Muscle of leg (tissue), 11 donors: Measurements from ENCODE around the gene CALHM5. TPM values are rescaled to one million over a fixed set of nuclear protein-coding genes. Genes with fewer than 3 reads are reported as not detected.
"Not testable (repeated sequence)": the region's sequence is repeated elsewhere in the genome, so short reads cannot be mapped to it uniquely, and the experiment has no call there.

Experiments
- DNase-seq: peaks from one replicate; pipeline ENCODE4 v3.0.0; 2013
- H3K27ac ChIP-seq: one replicate; pipeline ENCODE4 v1.5.1; 2013; ENCODE audit warnings: mild to moderate bottlenecking, low read length, control low read depth
- H3K27me3 ChIP-seq: one replicate; pipeline ENCODE4 v1.6.1; 2013; ENCODE audit warnings: low read length; ENCODE audit not compliant: control insufficient read depth, insufficient read depth
- H3K36me3 ChIP-seq: one replicate; pipeline ENCODE4 v1.6.1; 2013; ENCODE audit warnings: low read length; ENCODE audit not compliant: control insufficient read depth, insufficient read depth
- H3K4me1 ChIP-seq: one replicate; pipeline ENCODE4 v1.6.1; 2013; ENCODE audit warnings: low read length; ENCODE audit not compliant: control insufficient read depth, insufficient read depth
- H3K4me3 ChIP-seq: one replicate; pipeline ENCODE4 v1.5.1; 2013; ENCODE audit warnings: low read length, control low read depth
- H3K9me3 ChIP-seq: replicated peaks from 2 replicates; pipeline ENCODE4 v1.6.1; 2013; ENCODE audit warnings: low read depth, low read length; ENCODE audit not compliant: control insufficient read depth
- WGBS: methylation state at CpG from one replicate; pipeline ENCODE4 v1.1.5; 2013; ENCODE audit warnings: missing lambda C conversion rate; ENCODE audit not compliant: insufficient coverage; 5-methylcytosine and 5-hydroxymethylcytosine counted together
- polyA plus RNA-seq, 8 donors: library from polyadenylated mRNA; unstranded; fragments of 120-200 nt; gene quantifications; one replicate each; pipeline versions ENCODE4 v1.2.1 to v1.2.3, GENCODE V29; 2013; ENCODE audit warnings: inconsistent platforms in 1 of 8, low replicate concordance in 1 of 8; ENCODE audit not compliant: insufficient read length in 8 of 8, insufficient read depth in 1 of 8
- total RNA-seq: library from RNA; stranded (reverse); fragments of 120-200 nt; gene quantifications from one replicate; pipeline ENCODE4 v1.2.4, GENCODE V29; 2013

The CALHM5 gene
- total and polyA plus RNA-seq, 9 donors, result 1.9 to 4.1 (median 2.7) TPM

GRCh38 chr6:116472706-116473105, 38.7 kb upstream of the CALHM5 start:
- peak; percentile 60 for DNase-seq
- no peaks in the 10 kb centered on the region for H3K4me1 ChIP-seq
- H3K4me3 ChIP-seq, result no peak overlapping the region
- no peaks in the 10 kb centered on the region for H3K9me3 ChIP-seq
- H3K36me3 ChIP-seq, result no peaks in the 10 kb centered on the region
- no peaks in the 10 kb centered on the region for H3K27me3 ChIP-seq
- H3K27ac ChIP-seq, result no peak overlapping the region
- no CpG with 5 or more reads among the region's 3 CpGs for WGBS

- peak; percentile 48 for DNase-seq
- WGBS, result no CpG with 5 or more reads among the region's 1 CpG
Measured at GRCh38 chr6:116475141-116475540, 36.3 kb upstream of the CALHM5 start.

GRCh38 chr6:116476002-116476678, 35.3 kb upstream of the CALHM5 start:
- H3K4me3 ChIP-seq, result no peak overlapping the region
- no CpG with 5 or more reads among the region's 5 CpGs for WGBS
- no peak overlapping the region for H3K27ac ChIP-seq
- no peaks in the 10 kb centered on the region for H3K27me3 ChIP-seq
- H3K36me3 ChIP-seq, result no peaks in the 10 kb centered on the region
- no peaks in the 10 kb centered on the region for H3K4me1 ChIP-seq
- H3K9me3 ChIP-seq, result no peaks in the 10 kb centered on the region
- DNase-seq, result peak; percentile 33

More at GRCh38 chr6:116475141-116475540, 36.3 kb upstream of the CALHM5 start:
- Histone ChIP-seq H3K4me3 (no peak overlapping the region), H3K36me3 (no peaks in the 10 kb centered on the region), H3K27me3 (no peaks in the 10 kb centered on the region), H3K4me1 (no peaks in the 10 kb centered on the region), H3K9me3 (no peaks in the 10 kb centered on the region), H3K27ac (no peak overlapping the region)

GRCh38 chr6:116482780-116483179, 28.7 kb upstream of the CALHM5 start:
- Histone ChIP-seq H3K4me1 (no peaks in the 10 kb centered on the region), H3K27me3 (no peaks in the 10 kb centered on the region), H3K9me3 (no peaks in the 10 kb centered on the region), H3K4me3 (no peak overlapping the region), H3K36me3 (no peaks in the 10 kb centered on the region), H3K27ac (no peak overlapping the region)
- WGBS, result 67% methylated on average over 1 of the region's 1 CpG
- DNase-seq, result no peak

GRCh38 chr6:116483616-116484015, 27.8 kb upstream of the CALHM5 start:
- DNase-seq, result no peak
- Histone ChIP-seq H3K4me1 (no peaks in the 10 kb centered on the region), H3K27ac (no peak overlapping the region), H3K27me3 (no peaks in the 10 kb centered on the region), H3K9me3 (no peaks in the 10 kb centered on the region), H3K36me3 (no peaks in the 10 kb centered on the region), H3K4me3 (no peak overlapping the region)
- 80% methylated on average over 1 of the region's 2 CpGs for WGBS

- WGBS, result 13% methylated on average over 1 of the region's 5 CpGs
- peak; percentile 42 for DNase-seq
Measured at GRCh38 chr6:116485559-116486184, 25.8 kb upstream of the CALHM5 start.

GRCh38 chr6:116491610-116492330, 19.7 kb upstream of the CALHM5 start:
- H3K4me3 ChIP-seq, result no peak overlapping the region
- no peaks in the 10 kb centered on the region for H3K4me1 ChIP-seq
- no peak for DNase-seq
- no peaks in the 10 kb centered on the region for H3K9me3 ChIP-seq
- WGBS, result no CpG with 5 or more reads among the region's 1 CpG
- no peak overlapping the region for H3K27ac ChIP-seq
- H3K36me3 ChIP-seq, result no peaks in the 10 kb centered on the region
- no peaks in the 10 kb centered on the region for H3K27me3 ChIP-seq

More at GRCh38 chr6:116485559-116486184, 25.8 kb upstream of the CALHM5 start:
- no peaks in the 10 kb centered on the region for H3K4me1 ChIP-seq
- no peaks in the 10 kb centered on the region for H3K9me3 ChIP-seq
- no peak overlapping the region for H3K4me3 ChIP-seq
- H3K27me3 ChIP-seq, result no peaks in the 10 kb centered on the region
- H3K27ac ChIP-seq, result no peak overlapping the region
- H3K36me3 ChIP-seq, result no peaks in the 10 kb centered on the region

- H3K27me3 ChIP-seq, result no peaks in the 10 kb centered on the region
- DNase-seq, result no peak
- no peaks in the 10 kb centered on the region for H3K36me3 ChIP-seq
- H3K27ac ChIP-seq, result no peak overlapping the region
- H3K4me1 ChIP-seq, result no peaks in the 10 kb centered on the region
- no CpG with 5 or more reads among the region's 6 CpGs for WGBS
- H3K9me3 ChIP-seq, result no peaks in the 10 kb centered on the region
- no peak overlapping the region for H3K4me3 ChIP-seq
Measured at GRCh38 chr6:116492331-116493067, 18.9 kb upstream of the CALHM5 start.

GRCh38 chr6:116495161-116495560, 16.3 kb upstream of the CALHM5 start:
- H3K9me3 ChIP-seq, H3K27ac ChIP-seq: not testable (repeated sequence)
- no CpG with 5 or more reads among the region's 1 CpG for WGBS

More at GRCh38 chr6:116495161-116495560, 16.3 kb upstream of the CALHM5 start:
- H3K36me3 ChIP-seq, H3K4me1 ChIP-seq, H3K27me3 ChIP-seq, DNase-seq, H3K4me3 ChIP-seq: not testable (repeated sequence)
